BLaER1 treated with 17β-estradiol and CSF1 and Interleukin-3, amounts not matched to agents 10 nM and 100 nM (cell line): Measurements from ENCODE around the gene RETREG1.

ENCODE experiments used
- H3K27ac ChIP-seq, 11 experiments: shearing (Covaris generic); formaldehyde crosslinking; 2 replicates each; pipeline ENCODE4 v1.8.1; 2022
- H3K27me3 ChIP-seq, 11 experiments: shearing (Covaris generic); formaldehyde crosslinking; 2 replicates each; pipeline ENCODE4 v1.8.1; 2022
- H3K36me3 ChIP-seq, 11 experiments: shearing (Covaris generic); formaldehyde crosslinking; 2 replicates each; pipeline ENCODE4 v1.8.1; 2022
- H3K4me1 ChIP-seq, 10 experiments: shearing (Covaris generic); formaldehyde crosslinking; 2 replicates each; pipeline ENCODE4 v1.8.1; 2022
- H3K4me2 ChIP-seq, 11 experiments: shearing (Covaris generic); formaldehyde crosslinking; 2 replicates each; pipeline ENCODE4 v1.8.1; 2022
- H3K4me3 ChIP-seq, 10 experiments: shearing (Covaris generic); formaldehyde crosslinking; 2 replicates each; pipeline ENCODE4 v1.8.1; 2022
- H3K9ac ChIP-seq, 11 experiments: shearing (Covaris generic); formaldehyde crosslinking; 2 replicates each; pipeline ENCODE4 v1.8.1; 2022
- H3K9me3 ChIP-seq, 11 experiments: shearing (Covaris generic); formaldehyde crosslinking; replicated peaks in 1 of 11; 2 replicates each; pipeline ENCODE4 v1.8.1; 2022
- H4K20me1 ChIP-seq, 11 experiments: shearing (Covaris generic); formaldehyde crosslinking; 2 replicates each; pipeline ENCODE4 v1.8.1; 2022
- Cebpa-rat ChIP-seq, 11 experiments: shearing (Covaris generic); IDR thresholded peaks; 2 replicates each; pipeline ENCODE4 v1.8.1; 2022

The RETREG1 gene

DNA sequence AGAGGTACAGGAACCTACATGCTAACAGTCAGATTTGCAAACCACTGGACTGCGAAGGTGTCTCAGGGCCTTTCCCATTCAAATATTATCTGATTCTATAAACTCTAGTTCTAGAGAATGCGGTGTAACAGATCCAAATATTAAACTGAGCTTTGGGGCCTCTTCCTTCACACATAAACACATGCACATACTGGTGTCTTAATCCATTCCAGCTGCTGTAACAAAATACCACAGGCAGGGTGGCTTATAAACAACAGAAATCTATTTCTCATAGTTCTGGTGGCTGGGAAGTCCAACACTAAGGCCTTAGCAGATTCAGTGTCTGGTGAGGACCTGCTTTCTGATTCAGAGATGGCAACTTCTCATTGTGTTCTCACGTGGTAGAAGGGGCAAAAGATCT is 30.2 kb downstream of the RETREG1 start:
- Histone ChIP-seq H3K4me3 (no peak overlapping the region), H3K27me3 (no peaks in the 10 kb centered on the region), H3K9me3 (peaks cover 0 to 3% (median 0%) of the 10 kb centered on the region in 11 experiments; a peak in 2 of 22 replicates), H3K4me1 (no peaks in the 10 kb centered on the region), H3K4me2 (no peak overlapping the region), H4K20me1 (peaks cover 0 to 57% (median 0%) of the 10 kb centered on the region in 11 experiments; a peak in 5 of 22 replicates), H3K36me3 (peaks cover 0 to 42% (median 15%) of the 10 kb centered on the region in 11 experiments; a peak in 10 of 22 replicates), H3K9ac (no peak overlapping the region), H3K27ac (no peak overlapping the region)
- TF ChIP-seq Cebpa-rat (IDR thresholded peaks at IDR 0.05): no peak

DNA sequence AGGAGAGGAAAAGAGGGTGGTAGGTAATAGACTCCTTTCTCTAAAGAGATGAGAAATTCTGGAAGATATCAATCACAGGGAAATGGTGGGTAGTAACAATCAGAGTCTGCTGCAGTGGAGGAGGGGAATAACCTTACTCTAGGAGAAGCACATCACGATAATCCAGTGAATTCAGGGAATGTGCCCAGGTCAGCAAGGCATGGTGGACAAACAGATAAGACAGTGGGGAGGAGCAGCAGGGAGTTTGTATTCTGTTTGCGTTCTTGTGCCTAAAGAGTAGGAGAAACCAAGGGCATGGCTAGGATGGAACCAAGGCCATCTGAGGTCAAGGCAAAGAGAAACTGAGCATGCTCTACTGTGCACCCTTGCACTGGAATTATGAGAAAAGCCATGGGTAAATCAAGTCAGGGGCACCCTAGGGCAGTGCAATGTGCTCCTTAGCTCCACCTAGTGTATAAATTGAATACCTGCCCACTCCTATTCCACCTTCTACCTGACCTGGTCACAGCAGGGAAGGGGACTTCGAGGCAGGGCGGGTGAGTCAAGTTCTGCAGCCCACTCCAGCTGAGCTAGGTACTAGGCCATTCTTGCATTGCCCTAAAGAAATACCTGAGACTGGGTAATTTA is 31.6 kb downstream of the RETREG1 start:
- peaks cover 0 to 55% (median 0%) of the 10 kb centered on the region in 11 experiments; a peak in 5 of 22 replicates for H4K20me1 ChIP-seq
- no peak overlapping the region for H3K4me2 ChIP-seq
- TF ChIP-seq Cebpa-rat (IDR thresholded peaks at IDR 0.05): no peak

DNA sequence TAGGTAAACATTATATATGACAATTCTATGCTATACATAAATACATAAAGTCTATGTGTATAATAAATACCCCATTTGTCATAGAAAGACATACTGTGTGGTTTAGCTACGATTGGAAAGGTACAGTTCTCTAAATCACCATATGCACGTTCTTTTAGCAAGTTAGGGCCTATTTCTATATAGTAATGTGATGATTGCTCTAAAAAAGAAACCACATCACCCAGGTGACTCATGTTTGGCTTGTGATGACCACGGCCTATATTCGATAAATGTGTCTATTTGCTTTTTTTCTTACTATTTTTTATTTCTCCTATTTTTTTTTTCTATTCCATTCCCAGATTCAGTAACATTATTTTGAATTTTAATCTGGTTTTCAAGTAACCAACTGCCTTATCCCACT is 34.7 kb downstream of the RETREG1 start:
- Histone ChIP-seq H3K27ac (no peak overlapping the region), H3K4me3 (no peak overlapping the region), H4K20me1 (peaks cover 0 to 32% (median 0%) of the 10 kb centered on the region in 11 experiments; a peak in 4 of 22 replicates), H3K27me3 (no peaks in the 10 kb centered on the region), H3K4me1 (peaks cover 0 to 9% (median 0%) of the 10 kb centered on the region in 10 experiments; a peak in 3 of 20 replicates), H3K9me3 (peaks cover 0 to 14% (median 7%) of the 10 kb centered on the region in 11 experiments; a peak in 9 of 22 replicates), H3K4me2 (no peak overlapping the region), H3K9ac (no peak overlapping the region), H3K36me3 (peaks cover 0 to 31% (median 8%) of the 10 kb centered on the region in 11 experiments; a peak in 9 of 22 replicates)
- no peak for TF ChIP-seq Cebpa-rat (IDR thresholded peaks at IDR 0.05)

More for the DNA sequence above, 31.6 kb downstream of the RETREG1 start:
- peaks cover 0 to 8% (median 0%) of the 10 kb centered on the region in 10 experiments; a peak in 3 of 20 replicates for H3K4me1 ChIP-seq
- H3K9ac ChIP-seq: no peak overlapping the region
- H3K9me3 ChIP-seq: peaks cover 0 to 4% (median 0%) of the 10 kb centered on the region in 11 experiments; a peak in 3 of 22 replicates
- peaks cover 0 to 40% (median 10%) of the 10 kb centered on the region in 11 experiments; a peak in 11 of 22 replicates for H3K36me3 ChIP-seq
- no peak overlapping the region for H3K27ac ChIP-seq
- no peak overlapping the region for H3K4me3 ChIP-seq
- H3K27me3 ChIP-seq: no peaks in the 10 kb centered on the region

DNA sequence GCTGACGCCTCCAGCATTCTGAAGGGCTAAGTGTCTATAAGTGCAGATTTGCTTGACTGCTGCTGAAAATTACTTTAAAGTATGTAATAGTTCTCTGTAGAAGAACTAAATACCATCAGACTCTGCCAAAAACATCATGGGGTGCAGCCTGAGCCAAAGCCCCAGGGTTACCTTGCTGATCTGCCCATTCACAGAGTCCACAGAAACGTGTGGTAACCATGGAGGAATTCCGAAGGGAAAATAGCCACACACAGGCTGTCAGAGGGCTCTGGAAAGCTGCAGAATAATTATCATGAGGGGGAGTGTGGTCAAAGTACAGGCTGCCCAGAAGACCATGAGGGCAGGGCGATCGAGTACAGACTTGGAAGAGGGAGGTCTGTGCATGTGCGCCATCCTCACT is 36.4 kb downstream of the RETREG1 start:
- no peaks in the 10 kb centered on the region for H3K27me3 ChIP-seq
- no peak for TF ChIP-seq Cebpa-rat (IDR thresholded peaks at IDR 0.05)
- peaks cover 0 to 17% (median 7%) of the 10 kb centered on the region in 11 experiments; a peak in 9 of 22 replicates for H3K9me3 ChIP-seq
- peaks cover 0 to 15% (median 0%) of the 10 kb centered on the region in 11 experiments; a peak in 4 of 22 replicates for H4K20me1 ChIP-seq
- peaks cover 0 to 9% (median 0%) of the 10 kb centered on the region in 10 experiments; a peak in 3 of 20 replicates for H3K4me1 ChIP-seq
- no peak overlapping the region for H3K9ac ChIP-seq
- H3K4me3 ChIP-seq: no peak overlapping the region
- H3K4me2 ChIP-seq: no peak overlapping the region
- H3K27ac ChIP-seq: no peak overlapping the region
- peaks cover 0 to 27% (median 8%) of the 10 kb centered on the region in 11 experiments; a peak in 9 of 22 replicates for H3K36me3 ChIP-seq

DNA sequence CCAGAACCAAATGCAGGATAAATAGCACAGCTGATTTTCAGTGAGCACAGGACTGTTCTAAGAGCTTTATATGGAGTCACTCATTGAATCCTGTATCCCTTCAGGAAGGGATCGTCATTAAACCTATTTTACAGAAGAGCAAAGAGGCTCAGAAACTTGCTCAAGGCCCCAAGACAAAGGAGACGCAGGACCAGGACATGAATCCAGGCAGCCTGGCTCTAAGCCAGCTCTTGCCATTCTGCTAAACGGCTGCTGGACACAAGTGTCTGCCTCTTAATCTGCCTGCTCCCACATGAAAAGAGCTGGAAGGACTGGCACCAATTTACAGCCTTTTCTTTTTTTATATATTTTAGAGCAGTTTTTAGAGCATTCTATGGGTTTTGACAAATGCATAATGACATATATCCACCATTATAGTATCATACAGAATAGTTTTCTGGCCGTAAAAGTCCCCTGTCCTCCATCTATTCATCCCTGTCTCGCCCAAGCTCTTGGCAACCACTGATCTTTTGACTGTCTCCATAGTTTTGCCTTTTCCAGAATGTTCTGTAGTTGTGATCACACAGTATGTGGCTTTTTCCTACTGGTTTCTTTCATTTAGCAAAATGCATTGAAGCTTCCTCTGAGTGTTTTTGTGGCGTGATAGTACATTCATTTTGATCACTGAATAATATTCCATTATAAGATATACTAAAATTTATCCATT is 37.5 kb downstream of the RETREG1 start:
- Histone ChIP-seq H3K4me1 (peaks cover 3 to 16% (median 9%) of the 10 kb centered on the region in 10 experiments; a peak in 19 of 20 replicates), H3K27me3 (no peaks in the 10 kb centered on the region), H3K9me3 (peaks cover 0 to 18% (median 7%) of the 10 kb centered on the region in 11 experiments; a peak in 9 of 22 replicates), H3K27ac (no peak overlapping the region), H3K4me2 (no peak overlapping the region), H3K36me3 (peaks cover 0 to 27% (median 8%) of the 10 kb centered on the region in 11 experiments; a peak in 9 of 22 replicates), H4K20me1 (peaks cover 0 to 10% (median 0%) of the 10 kb centered on the region in 11 experiments; a peak in 2 of 22 replicates), H3K9ac (no peak overlapping the region), H3K4me3 (no peak overlapping the region)
- TF ChIP-seq Cebpa-rat (IDR thresholded peaks at IDR 0.05): no peak

DNA sequence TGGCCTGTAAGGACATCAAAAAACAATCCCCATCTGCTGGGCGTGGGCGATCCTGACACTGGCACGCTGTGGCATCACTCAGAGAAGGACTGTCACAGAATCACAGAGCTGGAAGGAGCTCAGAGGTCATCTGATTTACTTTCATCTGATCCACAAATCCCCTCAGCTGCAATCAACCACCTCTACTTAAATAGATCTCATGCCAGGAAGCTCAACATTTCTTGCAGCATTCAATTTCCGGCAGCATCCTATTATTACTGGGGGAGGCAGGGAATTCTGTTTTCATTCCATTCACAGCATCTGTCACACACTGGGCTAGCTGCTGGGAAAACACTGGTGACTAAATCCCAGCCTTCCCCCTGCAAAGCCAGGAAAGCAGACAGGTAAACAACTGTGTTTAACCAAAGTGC is 38.3 kb downstream of the RETREG1 start:
- peaks cover 0 to 27% (median 8%) of the 10 kb centered on the region in 11 experiments; a peak in 9 of 22 replicates for H3K36me3 ChIP-seq
- peaks cover 6 to 19% (median 12%) of the 10 kb centered on the region in 10 experiments; a peak in 19 of 20 replicates for H3K4me1 ChIP-seq
- H3K9ac ChIP-seq: no peak overlapping the region
- H3K9me3 ChIP-seq: peaks cover 0 to 24% (median 8%) of the 10 kb centered on the region in 11 experiments; a peak in 10 of 22 replicates
- no peak overlapping the region for H3K27ac ChIP-seq
- H3K27me3 ChIP-seq: no peaks in the 10 kb centered on the region
- no peak for TF ChIP-seq Cebpa-rat (IDR thresholded peaks at IDR 0.05)
- H3K4me2 ChIP-seq: no peak overlapping the region
- H3K4me3 ChIP-seq: no peak overlapping the region
- peaks cover 0 to 10% (median 0%) of the 10 kb centered on the region in 11 experiments; a peak in 2 of 22 replicates for H4K20me1 ChIP-seq

DNA sequence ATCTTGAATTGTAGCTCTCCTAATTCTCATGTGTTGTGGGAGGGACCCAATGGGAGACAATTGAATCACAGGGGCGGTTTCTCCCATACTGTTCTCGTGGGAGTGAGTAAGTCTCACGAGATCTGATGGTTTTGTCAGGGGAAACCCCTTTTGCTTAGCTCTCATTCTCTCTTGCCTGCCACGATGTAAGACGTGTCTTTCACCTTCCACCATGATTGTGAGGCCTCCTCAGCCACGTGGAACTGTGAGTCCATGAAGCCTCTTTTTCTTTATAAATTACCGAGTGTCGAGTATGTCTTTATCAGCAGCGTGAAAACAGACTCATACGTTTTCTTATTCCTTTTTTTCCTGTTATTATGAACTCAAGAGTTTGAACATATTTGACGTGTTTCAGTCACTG is 39.1 kb downstream of the RETREG1 start:
- Histone ChIP-seq H3K4me2 (no peak overlapping the region), H3K27me3 (no peaks in the 10 kb centered on the region), H3K9me3 (peaks cover 0 to 28% (median 9%) of the 10 kb centered on the region in 11 experiments; a peak in 12 of 22 replicates), H3K4me3 (no peak overlapping the region), H3K27ac (no peak overlapping the region), H3K4me1 (peaks cover 6 to 19% (median 12%) of the 10 kb centered on the region in 10 experiments; a peak in 19 of 20 replicates), H4K20me1 (peaks cover 0 to 8% (median 0%) of the 10 kb centered on the region in 11 experiments; a peak in 2 of 22 replicates), H3K36me3 (peaks cover 0 to 27% (median 8%) of the 10 kb centered on the region in 11 experiments; a peak in 9 of 22 replicates), H3K9ac (no peak overlapping the region)
- no peak for TF ChIP-seq Cebpa-rat (IDR thresholded peaks at IDR 0.05)

DNA sequence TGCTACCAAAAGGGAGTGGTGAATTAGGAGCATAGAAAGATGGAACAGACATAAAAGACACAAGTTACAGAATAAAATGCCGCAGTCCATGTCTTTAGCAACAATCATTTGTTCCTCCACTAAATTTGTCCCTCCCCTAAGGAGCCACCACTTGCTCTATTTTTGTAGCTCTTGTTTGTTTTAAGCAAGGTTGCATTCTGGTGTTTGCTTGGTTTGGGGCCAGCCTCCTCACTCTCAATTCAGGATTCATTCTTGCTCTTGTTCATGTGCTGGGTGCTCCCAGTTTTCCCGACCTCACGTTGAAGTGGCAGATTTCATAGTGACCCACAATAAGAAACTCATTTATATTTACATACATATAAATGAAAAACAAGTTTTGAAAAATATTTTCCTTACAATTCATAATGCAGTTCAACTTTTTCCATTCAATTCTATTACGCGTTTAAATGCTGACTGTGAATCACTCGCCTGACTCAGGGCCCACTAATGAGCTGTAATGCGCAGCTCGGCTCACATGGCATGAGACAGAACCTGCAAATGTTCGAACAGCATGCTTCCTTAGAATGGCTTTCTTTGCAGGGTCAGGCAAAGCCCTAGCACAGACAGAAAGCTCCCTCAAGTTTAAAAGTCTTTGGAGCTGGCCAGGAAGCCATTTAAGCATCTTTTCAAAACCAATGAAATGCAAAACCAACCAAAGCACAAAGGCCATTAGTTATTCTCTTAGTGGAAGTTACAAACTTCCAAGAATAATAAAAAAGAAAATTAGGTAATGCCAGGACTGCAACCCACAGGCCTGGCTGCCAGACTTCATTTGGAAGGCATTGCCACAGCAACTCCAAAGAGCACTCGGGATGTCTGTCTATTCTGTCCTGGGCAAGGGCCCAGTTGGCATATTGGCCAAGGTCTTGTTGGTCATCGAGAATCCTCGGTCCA is 41.7 kb downstream of the RETREG1 start:
- Histone ChIP-seq H3K27me3 (no peaks in the 10 kb centered on the region), H4K20me1 (no peaks in the 10 kb centered on the region), H3K9ac (no peak overlapping the region), H3K36me3 (peaks cover 0 to 45% (median 19%) of the 10 kb centered on the region in 11 experiments; a peak in 11 of 22 replicates), H3K4me1 (peaks cover 6 to 17% (median 12%) of the 10 kb centered on the region in 10 experiments; a peak in 19 of 20 replicates), H3K4me2 (peak overlapping the region in 8 of 11 experiments; percentile 13 to 58 (median 41); a peak in 13 of 22 replicates), H3K9me3 (peaks cover 0 to 34% (median 10%) of the 10 kb centered on the region in 11 experiments; a peak in 12 of 22 replicates), H3K4me3 (no peak overlapping the region), H3K27ac (no peak overlapping the region)
- no peak for TF ChIP-seq Cebpa-rat (IDR thresholded peaks at IDR 0.05)
